IPS-NIHi7 (cell line): Measurements from ENCODE around the gene FAM110D.

Experiments used
- DNase-seq: peaks from one replicate; pipeline ENCODE4 v3.0.0; 2012; ENCODE audit warnings: mixed read lengths; ENCODE audit errors: extremely low spot score

Gene FAM110D

DNA sequence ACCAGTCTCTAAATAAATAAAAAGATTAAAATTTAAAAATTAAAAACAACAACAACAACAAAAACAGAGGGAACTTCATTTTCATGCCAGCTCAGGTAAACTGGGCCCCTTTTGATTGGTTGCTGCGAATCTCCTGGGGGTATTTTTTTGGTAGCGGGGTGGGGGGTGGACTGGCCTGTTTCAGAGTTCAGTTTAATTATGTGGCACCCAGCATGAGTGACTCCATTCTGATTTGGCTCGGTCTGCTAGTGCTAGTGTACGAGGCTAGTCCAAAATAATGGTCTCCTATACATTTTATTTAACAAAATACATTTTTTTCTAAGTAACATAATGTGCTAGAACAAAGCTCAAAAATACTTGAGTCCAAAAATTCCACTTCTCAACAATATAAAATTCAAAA lies 29.1 kb upstream of the FAM110D start:
- DNase-seq, result no peak

DNA sequence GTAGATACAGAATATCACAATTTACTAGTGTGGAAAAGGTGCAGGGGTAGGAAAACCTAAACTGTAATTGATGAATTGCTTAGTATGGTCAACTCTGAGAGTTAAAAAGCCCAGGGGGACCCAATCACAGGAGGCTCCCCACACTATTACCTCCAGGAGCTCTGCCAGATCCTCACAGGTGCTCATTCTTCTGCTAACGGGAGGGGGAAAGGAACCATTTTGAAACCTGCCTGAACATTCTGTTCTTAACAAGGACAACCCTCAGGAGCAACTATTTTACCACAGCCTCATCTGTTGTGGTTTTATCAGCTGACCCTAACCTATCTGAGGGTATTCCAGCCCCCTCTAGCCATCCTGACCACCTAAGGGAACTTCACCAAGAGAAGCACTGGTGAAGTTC lies 28.2 kb upstream of the FAM110D start:
- no peak for DNase-seq

DNA sequence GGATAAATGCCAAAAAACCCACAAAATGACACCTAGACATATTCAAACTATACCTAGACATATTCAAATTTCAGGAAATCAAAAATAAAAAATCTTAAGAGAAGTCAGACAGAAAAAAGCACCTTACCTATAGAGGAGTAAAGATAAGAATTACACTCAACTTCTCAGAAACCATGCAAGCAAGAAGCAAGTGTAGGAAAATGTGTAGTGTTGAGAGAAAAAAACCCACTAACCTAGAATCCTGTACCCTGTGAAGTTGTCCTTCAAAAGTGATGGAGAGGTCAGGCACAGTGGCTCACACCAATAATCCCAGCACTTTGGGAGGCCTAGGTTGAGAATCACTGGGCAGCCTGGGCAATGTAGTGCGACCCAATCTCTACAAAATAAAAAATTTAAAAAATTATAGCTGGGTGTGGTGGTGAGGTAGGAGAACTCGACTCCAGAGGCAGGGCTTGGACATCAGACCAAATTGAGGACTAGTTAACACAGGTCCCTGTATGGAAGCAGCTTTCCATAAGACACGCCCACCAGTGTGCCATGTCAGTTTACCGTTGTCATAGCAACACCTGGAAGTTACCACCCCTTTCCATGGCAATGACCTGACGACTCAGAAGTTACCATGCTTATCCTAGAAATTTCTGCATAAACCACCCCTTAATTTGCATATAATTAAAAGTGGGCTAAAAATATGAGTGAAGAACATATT lies 26.6 kb upstream of the FAM110D start:
- no peak for DNase-seq

DNA sequence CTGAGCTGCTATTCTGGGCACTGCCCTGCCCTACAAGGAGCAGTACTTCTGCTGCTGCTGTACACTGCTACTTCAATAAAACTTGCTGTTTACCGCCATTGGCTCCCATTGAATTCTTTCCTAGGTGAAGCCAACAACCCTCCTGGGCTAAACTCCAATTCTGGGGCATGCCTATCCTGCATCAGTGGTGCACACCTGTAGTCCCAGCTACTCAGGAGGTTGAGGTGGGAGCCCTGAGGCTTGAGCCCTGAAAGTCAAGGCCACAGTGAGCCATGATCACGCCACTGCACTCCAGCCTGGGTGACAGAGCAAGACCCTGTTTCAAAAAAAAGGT lies 26.1 kb upstream of the FAM110D start:
- no peak for DNase-seq

DNA sequence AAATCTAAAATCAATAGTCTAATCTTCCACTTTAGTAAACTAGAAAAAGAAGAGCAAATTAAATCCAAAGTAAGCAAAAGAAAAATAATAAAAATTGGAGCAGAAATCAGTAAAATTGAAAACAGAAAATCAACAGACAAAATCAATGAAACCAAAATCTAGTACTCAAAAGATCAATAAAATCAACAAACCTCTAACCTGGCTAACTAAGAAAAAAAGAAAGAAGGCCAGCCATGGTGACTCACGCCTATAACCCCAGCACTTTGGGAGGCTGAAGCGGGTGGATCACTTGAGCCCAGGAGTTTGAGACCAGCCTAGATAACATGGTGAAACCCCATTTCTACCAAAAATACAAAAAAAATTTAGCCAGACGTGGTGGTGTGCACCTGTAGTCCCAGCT lies 24.4 kb upstream of the FAM110D start:
- no peak for DNase-seq

DNA sequence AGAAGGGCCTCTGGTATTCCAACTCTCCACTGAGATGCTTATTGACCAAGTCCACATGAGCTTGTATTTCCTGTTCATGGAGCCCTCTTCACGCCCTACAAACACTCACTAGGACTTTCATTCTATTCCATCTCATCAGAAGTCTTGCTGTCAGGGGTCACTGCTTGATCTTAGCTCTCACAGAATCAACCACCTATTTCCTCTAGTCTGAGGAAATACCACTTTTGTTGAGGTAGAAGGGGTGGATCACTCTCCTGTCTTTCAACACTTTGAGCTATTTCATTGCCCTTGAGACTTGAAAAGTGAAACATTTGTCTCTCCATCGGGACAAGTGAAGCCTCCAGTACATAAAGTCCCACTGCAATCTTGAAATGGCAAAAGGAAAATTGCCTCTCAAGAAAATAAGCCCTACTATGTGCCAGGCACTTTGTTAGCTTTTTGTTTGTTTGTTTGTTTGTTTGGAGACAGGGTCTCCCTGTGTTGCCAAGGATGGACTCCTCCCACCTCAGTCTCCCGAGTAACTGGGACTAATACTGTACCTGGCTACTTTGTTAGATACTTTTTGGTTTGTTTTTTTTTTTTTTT lies 19.8 kb upstream of the FAM110D start:
- no peak for DNase-seq

DNA sequence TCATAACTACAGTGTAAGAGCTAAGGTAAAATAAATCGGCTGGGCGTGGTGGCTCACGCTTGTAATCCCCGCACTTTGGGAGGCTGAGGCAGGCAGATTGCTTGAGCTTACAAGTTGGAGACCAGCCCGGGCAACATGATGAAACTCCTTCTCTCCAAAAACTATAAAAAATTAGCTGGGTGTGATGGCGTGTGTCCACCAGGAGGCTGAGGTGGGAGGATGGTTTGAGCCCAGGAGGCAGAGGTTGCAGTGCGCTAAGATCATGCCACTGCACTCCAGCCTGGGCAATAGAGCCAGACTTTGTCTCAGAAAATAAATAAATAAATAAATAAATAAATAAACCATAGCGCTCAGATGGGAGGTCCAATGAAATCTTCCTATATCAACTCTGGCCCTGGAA lies 16.7 kb upstream of the FAM110D start:
- no peak for DNase-seq

DNA sequence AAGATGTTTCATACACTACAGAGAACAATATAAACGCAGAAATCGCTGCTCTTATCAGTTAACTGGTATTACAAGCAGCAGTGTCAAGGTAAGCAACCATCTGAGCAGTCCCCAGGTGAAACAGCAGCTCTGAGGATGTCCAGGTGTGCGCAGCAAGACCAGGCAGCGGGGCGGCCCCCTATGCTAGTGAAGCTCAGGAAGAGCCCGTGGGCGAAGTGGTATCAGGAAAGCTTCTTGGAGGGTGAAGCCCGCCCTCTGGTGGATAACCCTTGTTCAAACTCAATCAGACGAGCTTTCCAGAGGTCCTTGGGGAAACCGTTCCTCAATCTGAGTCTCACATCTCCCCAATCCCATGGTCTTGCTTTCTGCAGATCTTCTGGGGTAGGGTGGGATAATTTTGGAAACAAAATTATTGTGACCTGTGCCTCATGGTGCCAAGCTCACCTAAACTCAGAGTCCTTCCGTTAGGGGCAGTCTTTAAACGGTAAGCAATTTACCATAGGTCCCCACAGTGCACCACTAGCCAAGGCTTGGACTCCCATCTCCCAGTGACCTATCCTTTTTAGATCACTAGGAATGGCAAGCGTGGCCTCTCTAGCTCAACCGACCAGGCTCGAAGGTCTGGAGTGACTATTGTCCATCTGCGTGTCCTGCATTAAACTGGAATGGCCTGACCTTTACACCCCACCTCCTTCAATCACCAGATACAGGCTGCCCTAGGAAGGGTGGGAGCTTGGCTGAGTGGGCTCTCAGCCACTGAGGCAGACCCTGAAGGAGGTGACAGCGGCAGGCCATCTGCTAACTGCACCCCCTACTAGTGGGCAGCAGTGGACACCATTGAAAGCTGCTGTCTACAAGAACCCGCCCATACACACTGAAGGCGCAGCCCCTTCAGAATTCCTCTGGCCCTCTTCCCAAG lies 13.6 kb upstream of the FAM110D start:
- DNase-seq, result peak; percentile 85

DNA sequence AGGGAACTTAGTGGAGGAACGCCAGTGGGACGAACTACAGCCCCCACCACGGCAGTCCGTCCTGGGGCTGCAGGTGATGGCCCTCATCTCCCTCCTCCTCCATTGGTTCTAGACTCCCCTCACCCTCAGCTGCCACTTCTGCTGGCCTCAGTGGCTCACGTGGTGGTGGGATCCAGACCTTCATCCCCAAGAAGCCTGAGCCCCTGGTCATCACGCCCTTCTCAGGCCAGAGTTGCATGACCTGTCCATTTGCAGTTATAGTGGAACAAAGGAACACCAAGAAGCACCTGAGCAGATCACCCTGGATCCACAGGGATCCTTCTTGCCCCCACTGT lies 13.0 kb upstream of the FAM110D start:
- DNase-seq, result no peak

DNA sequence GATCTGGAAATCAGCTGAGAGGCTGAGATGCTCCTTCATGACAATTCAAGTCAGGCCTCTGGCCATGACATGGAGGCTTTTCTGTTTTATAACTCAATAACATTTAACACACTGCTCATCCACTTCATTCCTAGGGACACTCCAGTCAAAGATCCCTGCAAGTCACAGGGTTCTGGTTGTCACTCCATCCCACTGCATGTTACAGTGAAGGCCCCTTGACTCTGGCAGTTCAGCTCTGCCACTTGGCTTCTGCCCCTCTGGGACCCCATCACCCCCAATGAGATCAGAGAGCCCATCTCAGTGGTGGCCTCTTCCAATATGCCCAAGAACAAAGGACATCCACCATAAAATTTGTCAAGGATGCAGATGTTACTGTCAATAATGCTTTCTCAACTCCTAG lies 10.0 kb upstream of the FAM110D start:
- no peak for DNase-seq

DNA sequence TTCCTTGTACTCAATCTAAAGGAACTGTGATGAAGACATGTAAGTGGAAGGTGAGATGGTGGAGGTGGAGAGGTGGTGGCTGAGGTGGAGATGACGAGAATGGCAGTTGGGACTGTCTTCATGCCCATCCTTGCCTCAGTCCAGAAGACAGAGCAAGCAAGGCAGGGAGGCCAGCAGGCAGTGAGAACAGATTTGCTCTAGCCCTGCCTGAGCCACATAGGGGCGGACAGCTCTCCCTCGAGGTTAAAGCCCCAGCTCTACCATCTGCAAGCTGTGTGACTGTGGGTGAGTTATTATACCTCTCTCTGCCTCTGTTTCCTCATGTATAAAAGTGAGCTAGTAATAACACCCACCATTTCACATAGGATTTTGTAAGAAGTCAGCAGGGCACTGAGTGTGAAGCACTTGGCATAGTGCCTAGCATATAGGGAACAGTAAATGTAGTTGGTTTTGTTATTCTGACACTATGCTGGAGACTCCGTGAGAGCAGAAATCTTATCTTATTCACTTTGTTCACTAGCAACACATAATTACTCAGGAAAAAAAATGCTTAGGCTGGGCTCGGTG lies 4.8 kb upstream of the FAM110D start:
- DNase-seq, result no peak

DNA sequence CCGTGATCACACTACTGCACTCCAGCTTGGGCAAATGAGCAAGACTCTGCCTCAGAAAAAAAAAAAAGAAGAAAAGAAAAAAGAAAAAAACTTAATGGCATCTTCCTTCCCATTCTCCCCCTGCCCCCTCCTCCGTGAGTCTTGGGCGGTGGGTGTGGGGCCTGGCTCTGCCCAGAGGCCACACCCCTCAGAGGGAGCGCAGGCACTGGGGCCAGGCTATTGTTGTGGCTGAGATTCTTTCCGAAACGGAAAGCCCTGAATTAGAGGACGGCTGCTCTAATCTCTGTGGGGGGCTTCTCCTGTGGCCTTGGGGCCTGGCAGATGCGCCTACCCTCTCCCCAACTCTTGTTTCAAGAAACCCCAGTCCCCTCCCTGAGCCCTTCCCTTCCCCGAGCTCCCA lies 4.1 kb upstream of the FAM110D start:
- peak; percentile 79 for DNase-seq

DNA sequence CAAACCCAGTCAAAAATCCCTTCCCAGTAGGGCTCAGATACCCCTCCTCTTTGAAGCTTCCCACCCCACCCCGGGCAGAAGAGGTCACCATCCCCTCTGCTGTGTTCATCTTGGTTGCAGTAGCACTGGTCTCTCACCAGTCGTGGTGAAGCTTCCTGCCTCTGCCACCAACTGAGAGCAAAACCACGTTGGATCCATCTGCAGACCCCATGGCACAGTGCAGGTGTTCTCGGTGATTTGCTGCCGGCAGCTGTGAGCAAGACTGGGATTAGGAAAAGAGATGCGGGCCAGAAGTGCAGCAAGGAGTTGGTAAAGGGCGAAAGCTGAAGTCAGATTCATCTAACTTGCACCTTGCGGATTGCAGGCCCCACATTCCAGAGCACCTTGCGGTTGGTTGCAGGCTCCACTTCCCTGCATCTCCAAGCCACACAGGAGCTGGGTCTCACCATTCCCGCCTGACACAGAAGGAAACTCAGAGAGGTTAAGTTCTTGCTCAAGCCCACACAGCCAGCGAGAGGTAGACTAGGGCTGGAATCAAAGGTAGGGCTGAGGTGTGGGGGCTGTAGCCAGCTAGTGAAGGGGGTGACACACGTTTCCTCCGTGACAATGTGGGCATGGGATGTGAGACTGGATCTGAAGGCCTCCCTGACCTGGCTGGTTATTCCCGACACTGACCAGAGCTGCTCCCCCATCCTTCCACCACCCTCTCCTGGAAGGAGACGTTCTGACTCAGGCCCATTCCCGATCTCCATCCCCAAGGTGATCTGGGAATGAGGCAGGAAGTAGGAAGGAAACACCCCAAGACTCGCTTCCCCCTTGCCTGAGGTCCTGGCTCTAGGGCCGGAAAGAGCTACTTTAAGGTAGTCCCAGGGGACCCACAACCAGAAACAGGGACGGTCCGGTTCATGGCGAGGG lies 3.3 kb upstream of the FAM110D start:
- no peak for DNase-seq

DNA sequence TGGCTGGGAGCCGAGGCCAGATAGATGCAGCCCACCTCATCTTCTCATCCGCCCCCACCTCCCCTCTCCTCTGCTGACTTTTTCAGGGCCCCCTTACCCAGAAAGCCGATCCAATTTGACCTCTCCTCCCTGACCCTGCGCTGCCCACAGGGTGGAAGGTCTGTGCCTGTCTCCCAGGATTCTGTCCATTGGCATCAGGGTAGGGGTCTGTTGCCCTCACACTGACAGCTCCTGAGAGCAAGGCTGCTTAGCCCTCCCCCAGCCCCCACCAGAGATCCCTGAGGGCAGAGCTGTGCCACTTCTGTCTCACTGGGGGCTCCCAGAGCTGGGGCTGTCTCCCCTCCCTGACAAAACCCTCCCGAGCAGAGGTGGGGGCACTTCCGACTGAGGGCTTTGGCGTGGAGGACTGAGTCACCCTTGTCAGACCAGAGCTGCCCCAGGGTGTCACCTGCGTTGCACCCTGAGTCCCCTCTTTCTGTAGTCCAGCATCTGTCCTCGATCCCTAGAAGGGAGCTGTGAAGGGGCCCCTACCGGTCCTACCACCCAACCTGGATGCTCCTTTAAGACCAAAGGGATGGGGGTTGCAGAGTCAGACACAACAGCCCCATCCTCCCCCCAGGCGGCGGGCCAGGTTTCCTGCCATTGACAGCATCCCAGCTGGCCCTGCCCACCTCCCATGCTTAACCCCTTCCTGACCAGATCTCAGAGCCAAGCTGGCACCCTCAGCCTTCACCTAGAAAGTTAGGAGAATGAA lies 2.4 kb upstream of the FAM110D start:
- DNase-seq, result peak; percentile 77

DNA sequence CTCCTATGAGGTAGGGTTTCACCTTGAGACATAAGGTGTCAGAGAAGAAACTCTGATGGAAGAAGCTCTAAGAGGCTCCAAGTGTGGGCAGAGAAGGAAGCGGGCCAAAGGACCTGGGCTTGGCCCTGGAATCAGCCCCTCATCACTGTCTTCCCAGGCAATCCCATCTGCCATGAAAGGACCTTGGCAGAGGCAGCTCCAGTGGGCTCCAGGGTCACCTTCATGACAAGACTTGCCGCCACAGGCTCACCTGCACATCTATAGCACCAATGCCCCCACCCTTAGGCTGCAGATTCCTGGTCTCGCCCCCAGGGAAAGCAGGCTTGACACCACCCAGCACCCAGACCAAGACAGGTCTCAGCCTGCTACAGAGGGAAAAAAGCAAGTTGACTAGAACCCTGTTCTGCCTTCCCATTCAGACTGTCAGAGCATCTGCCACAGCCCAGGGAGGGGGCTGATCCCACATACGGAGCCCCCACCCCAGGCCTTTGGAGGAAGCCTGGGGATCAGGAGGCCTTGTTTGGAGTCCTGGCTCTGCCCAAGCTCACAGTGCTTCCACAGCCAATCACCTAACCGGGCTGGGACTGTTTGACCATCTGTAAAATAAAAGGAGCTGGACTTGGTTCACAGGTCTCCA lies 490 bp upstream of the FAM110D start:
- no peak for DNase-seq

DNA sequence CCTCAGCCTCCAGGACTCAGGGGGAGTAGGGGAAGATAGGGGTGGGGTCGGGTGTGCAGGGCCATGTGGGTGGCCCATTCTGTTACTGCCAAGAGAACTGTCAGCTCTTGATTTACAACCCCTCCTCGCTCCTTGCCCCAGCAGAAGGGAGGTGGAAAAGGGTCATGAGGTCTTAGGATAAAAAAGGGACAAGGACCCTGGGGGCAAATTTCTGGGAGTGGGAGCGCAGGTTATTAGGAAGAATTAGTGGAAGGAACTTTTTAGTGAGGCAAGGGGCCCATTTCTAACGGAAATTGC lies 812 bp downstream of the FAM110D start:
- DNase-seq, result no peak

DNA sequence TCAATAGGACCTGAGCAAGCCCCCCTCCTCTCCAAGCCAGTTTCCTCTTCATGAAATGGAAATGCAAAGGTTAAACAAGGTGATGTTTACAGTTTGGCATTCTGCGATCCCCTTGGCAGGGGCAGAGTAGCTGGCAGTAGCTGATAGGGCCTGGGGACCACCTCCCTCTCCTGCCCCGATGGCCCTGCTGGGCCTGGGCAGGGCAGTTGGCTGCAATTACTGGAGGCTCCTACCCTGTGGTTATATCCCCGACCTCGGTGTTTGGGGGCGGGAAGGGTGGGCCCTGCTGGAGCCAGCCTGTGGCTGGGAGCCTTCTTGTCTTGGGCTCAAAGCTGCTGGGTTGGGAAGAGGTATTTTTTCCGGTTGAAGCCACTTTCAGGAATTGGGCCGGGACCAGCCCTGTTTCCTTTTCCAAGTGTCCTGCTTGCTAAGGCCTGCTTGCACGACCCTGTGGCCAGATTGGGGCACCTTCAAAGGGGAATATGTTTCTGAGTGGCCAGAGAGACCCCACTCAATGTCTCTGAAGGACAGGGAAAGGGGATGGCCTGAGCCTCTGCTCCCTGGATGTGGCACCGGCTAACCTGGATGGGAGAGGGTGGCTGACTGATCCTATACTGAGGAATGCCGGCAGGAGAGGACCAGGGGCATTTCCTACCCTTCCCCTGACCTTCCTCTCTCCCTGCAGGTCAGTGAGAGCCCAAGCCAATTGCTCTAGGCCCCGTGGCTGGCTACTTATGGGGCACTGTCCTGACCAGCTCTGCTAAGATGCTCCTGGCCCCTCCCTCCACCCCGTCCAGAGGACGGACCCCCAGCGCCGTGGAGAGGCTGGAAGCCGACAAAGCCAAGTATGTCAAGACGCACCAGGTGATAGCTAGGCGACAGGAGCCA lies 1.9 kb downstream of the FAM110D start:
- peak; percentile 16 for DNase-seq

DNA sequence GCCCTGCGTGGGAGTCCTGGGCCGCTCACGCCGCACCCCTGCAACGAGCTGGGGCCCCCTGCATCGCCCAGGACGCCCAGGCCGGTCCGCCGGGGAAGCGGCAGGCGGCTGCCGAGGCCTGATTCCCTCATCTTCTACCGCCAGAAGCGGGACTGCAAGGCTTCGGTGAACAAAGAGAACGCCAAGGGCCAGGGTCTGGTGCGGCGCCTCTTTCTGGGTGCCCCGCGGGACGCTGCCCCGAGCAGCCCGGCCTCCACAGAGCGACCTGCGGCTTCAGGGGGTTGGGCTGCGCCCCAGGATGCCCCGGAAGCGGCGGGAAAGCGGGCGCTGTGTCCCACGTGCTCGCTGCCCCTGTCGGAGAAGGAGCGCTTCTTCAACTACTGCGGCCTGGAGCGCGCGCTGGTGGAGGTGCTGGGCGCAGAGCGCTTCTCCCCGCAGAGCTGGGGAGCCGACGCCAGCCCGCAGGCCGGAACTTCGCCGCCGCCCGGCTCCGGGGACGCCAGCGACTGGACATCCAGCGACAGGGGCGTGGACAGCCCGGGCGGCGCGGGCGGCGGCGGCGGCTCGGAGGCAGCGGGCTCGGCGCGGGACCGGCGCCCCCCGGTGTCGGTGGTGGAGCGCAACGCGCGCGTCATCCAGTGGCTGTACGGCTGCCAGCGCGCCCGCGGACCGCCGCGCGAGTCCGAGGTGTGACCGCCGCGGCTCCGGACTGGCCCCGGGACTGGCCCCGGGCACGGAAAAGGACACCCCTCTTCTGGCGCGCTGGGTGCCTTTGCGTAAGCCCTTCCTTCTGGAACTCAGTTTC lies 2.7 kb downstream of the FAM110D start:
- DNase-seq, result peak; percentile 54

DNA sequence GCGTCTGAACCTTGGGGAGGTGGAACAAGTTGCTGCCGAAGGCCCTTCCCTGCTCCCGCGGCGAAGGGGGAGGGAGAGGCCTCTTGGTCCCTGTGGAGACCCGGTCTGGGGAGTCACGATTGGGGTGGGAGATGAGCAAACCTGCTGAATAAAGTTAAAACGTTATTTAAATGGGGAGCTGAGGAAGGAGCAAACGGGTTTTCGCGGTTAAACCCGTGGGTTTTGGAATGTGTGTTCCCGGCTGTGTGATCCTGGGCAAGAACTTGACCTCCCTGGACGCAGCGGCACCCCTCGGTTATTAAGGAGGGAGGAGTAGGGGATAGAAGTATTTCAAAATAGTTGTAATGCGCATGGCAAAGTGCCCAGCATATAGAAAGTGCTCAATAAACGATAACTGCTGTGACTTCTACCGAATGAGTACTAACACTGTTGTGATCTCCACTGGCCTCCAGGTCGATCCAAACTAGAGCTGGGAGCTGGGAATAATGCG lies 3.4 kb downstream of the FAM110D start:
- peak; percentile 27 for DNase-seq
